ENCODE results near the gene CHN2. TPM values are rescaled to one million over a fixed set of nuclear protein-coding genes. Genes with fewer than 3 reads are reported as not detected.

The CHN2 gene
- polyA plus RNA-seq, 1 experiment: not detected

GRCh38 chr7:29318853-29319718 is 124.5 kb downstream of the CHN2 start:
- Histone ChIP-seq H3K4me3 (ENCODE audit: low read depth, low read length) (no peak overlapping the region), H3K27ac (ENCODE audit: low read depth, low read length) (no peak overlapping the region), H3K27me3 (ENCODE audit: control insufficient read depth, insufficient read depth, low read length) (no peaks in the 10 kb centered on the region), H3K9me3 (ENCODE audit: control insufficient read depth, insufficient read depth, low read length) (no peaks in the 10 kb centered on the region)
- POLR2A ChIA-PET: no interaction called here
- no peak for TF ChIP-seq CTCF (IDR thresholded peaks at IDR 0.05; ENCODE audit: low read depth, low read length)
- no peak for DNase-seq (ENCODE audit: low read depth, low spot score)
- CTCF ChIA-PET: no interaction called here

GRCh38 chr7:29319719-29320521 is 125.3 kb downstream of the CHN2 start:
- Histone ChIP-seq H3K9me3 (ENCODE audit: control insufficient read depth, insufficient read depth, low read length) (no peaks in the 10 kb centered on the region), H3K4me3 (ENCODE audit: low read depth, low read length) (no peak overlapping the region), H3K27ac (ENCODE audit: low read depth, low read length) (no peak overlapping the region), H3K27me3 (ENCODE audit: control insufficient read depth, insufficient read depth, low read length) (no peaks in the 10 kb centered on the region)
- TF ChIP-seq CTCF (IDR thresholded peaks at IDR 0.05; ENCODE audit: low read depth, low read length): no peak
- no peak for DNase-seq (ENCODE audit: low read depth, low spot score)
- CTCF ChIA-PET: interaction anchor here (0.5 kb wide), 1 partner anchor 14 kb away, joined by 4 read pairs; no protein-coding TSS in a partner anchor
- POLR2A ChIA-PET: no interaction called here

- Histone ChIP-seq H3K4me3 (ENCODE audit: low read depth, low read length) (no peak overlapping the region), H3K27ac (ENCODE audit: low read depth, low read length) (no peak overlapping the region), H3K27me3 (ENCODE audit: control insufficient read depth, insufficient read depth, low read length) (no peaks in the 10 kb centered on the region), H3K9me3 (ENCODE audit: control insufficient read depth, insufficient read depth, low read length) (no peaks in the 10 kb centered on the region)
- ChIA-PET CTCF (interaction anchor here (0.5 kb wide), 1 partner anchor 15 kb away, joined by 4 read pairs; no protein-coding TSS in a partner anchor), POLR2A (no interaction called here)
- no peak for DNase-seq (ENCODE audit: low read depth, low spot score)
- no peak for TF ChIP-seq CTCF (IDR thresholded peaks at IDR 0.05; ENCODE audit: low read depth, low read length)
Observed at GRCh38 chr7:29320577-29320976, 126.0 kb downstream of the CHN2 start.

- no peaks in the 10 kb centered on the region for H3K27me3 ChIP-seq (ENCODE audit: control insufficient read depth, insufficient read depth, low read length)
- no peak for TF ChIP-seq CTCF (IDR thresholded peaks at IDR 0.05; ENCODE audit: low read depth, low read length)
- H3K4me3 ChIP-seq (ENCODE audit: low read depth, low read length): no peak overlapping the region
- H3K27ac ChIP-seq (ENCODE audit: low read depth, low read length): no peak overlapping the region
- ChIA-PET CTCF (interaction anchor here (0.6 kb wide), 1 partner anchor 74 kb away, joined by 4 read pairs; no protein-coding TSS in a partner anchor), POLR2A (no interaction called here)
- no peaks in the 10 kb centered on the region for H3K9me3 ChIP-seq (ENCODE audit: control insufficient read depth, insufficient read depth, low read length)
- no peak for DNase-seq (ENCODE audit: low read depth, low spot score)
Observed at GRCh38 chr7:29322023-29322712, 127.6 kb downstream of the CHN2 start.

All from AG04450 (cell line).